K562 (cell line): Measurements from ENCODE around the gene BTG2. TPM values are rescaled to one million over a fixed set of nuclear protein-coding genes. Genes with fewer than 3 reads are reported as not detected.

Experiments
- ATF1 ChIP-seq, 2 experiments: fragments of 450-650 bp in 1 of 2; IDR thresholded peaks; 2 replicates each; pipeline ENCODE4 v1.6.1; 2016; ENCODE audit warnings: missing compliant biosample characterization in 1 of 2, missing genetic modification characterization in 1 of 2
- COPS2 ChIP-seq: fragments of 450-650 bp; conservative IDR thresholded peaks from 2 replicates; pipeline ENCODE4 v1.6.1; 2016; ENCODE audit warnings: mild to moderate bottlenecking, moderate library complexity
- CREB1 ChIP-seq, 2 experiments: sonication (generic) in 1 of 2; formaldehyde crosslinking in 1 of 2; IDR thresholded peaks; 2 replicates each; pipeline versions ENCODE4 v1.6.1 to v1.8.0; 2012 to 2022; ENCODE audit warnings: inconsistent platforms in 1 of 2, mild to moderate bottlenecking in 1 of 2, missing genetic modification reagents in 1 of 2, moderate library complexity in 1 of 2
- HNRNPH1 ChIP-seq: fragments of 200-400 bp; formaldehyde crosslinking; optimal IDR thresholded peaks from 2 replicates; pipeline ENCODE3; 2017; ENCODE audit warnings: low read depth, mild to moderate bottlenecking, low read length, moderate library complexity
- KAT7 ChIP-seq: sonication (generic); formaldehyde crosslinking; IDR thresholded peaks from 2 replicates; pipeline ENCODE4 v1.8.0; 2022; ENCODE audit warnings: missing genetic modification reagents, mild to moderate bottlenecking, borderline replicate concordance
- NFE2 ChIP-seq: IDR thresholded peaks from 2 replicates; pipeline ENCODE4 v1.6.1; 2014; ENCODE audit warnings: antibody characterized with exemption, low read depth
- PREB ChIP-seq: sonication (generic); formaldehyde crosslinking; IDR thresholded peaks from 2 replicates; pipeline ENCODE4 v1.8.1; 2023; ENCODE audit warnings: mild to moderate bottlenecking, missing genetic modification reagents
- STAG1 ChIP-seq: sonication (generic); formaldehyde crosslinking; IDR thresholded peaks from 2 replicates; pipeline ENCODE4 v1.5.0; 2020; ENCODE audit warnings: missing genetic modification reagents, borderline replicate concordance
- TCF3 ChIP-seq: sonication (generic); formaldehyde crosslinking; IDR thresholded peaks from 2 replicates; pipeline ENCODE4 v1.4.0; 2020; ENCODE audit warnings: mild to moderate bottlenecking, missing genetic modification reagents
- ZNF740 ChIP-seq, 3 experiments: fragments of 200-800 bp in 1 of 3; sonication (Bioruptor generic) in 1 of 3; sonication (generic) in 1 of 3; formaldehyde crosslinking in 1 of 3; IDR thresholded peaks; 2 replicates each; pipeline versions ENCODE4 v1.6.1 to v1.8.0; 2016 to 2022; ENCODE audit warnings: mild to moderate bottlenecking in 2 of 3, missing compliant biosample characterization in 2 of 3, missing genetic modification characterization in 2 of 3, missing genetic modification reagents in 1 of 3
- ZNF76 ChIP-seq: fragments of 250-450 bp; sonication (Bioruptor Pico); IDR thresholded peaks from 2 replicates; pipeline ENCODE4 v1.4.0; 2020; ENCODE audit warnings: mild to moderate bottlenecking, moderate library complexity, borderline replicate concordance
- polyA plus RNA-seq, 8 experiments: library from polyadenylated mRNA; depleted of rRNA in 4 of 8; stranded (reverse) in 5 of 8; unstranded in 3 of 8; fragments of >200 nt; fragmentation: Nextera tagmentation in 2 of 8; fragmentation: Illumina TruSeq in 1 of 8; extraction: Ambion mirVana in 2 of 8; extraction: Trizol in 1 of 8; gene quantifications; 2 replicates each; pipeline versions ENCODE4 v1.2.1 to v1.2.3, GENCODE V29; 2011 to 2014; ENCODE audit warnings: inconsistent platforms in 1 of 8, missing spikeins in 1 of 8
- total RNA-seq, 7 experiments: library from RNA; depleted of rRNA in 6 of 7; stranded (reverse); fragments of >200 nt in 6 of 7; fragmentation: Illumina TruSeq in 2 of 7; extraction: Trizol in 2 of 7; gene quantifications; 2 replicates each; pipeline versions ENCODE4 v1.2.1 to v1.2.3, GENCODE V29; 2011 to 2021; ENCODE audit warnings: low replicate concordance in 1 of 7
- TF ChIP-seq, protein P1 (sequence below): fragments of 200-800 bp; sonication (Bioruptor generic); IDR thresholded peaks from 2 replicates; pipeline ENCODE4 v1.6.1; 2016; ENCODE audit warnings: missing genetic modification characterization, missing compliant biosample characterization
- TF ChIP-seq, protein P2 (sequence below): fragments of 200-400 bp; formaldehyde crosslinking; IDR thresholded peaks from 2 replicates; pipeline ENCODE4 v1.6.1; 2017; ENCODE audit warnings: mild to moderate bottlenecking, low read depth, low read length, moderate library complexity

Gene BTG2
- total and polyA plus RNA-seq, 9 of the 15 experiments (the other 6 are each of a cell fraction or from before 2014, with no cell fraction given): 2.3 to 41.9 (median 8.7) TPM

DNA sequence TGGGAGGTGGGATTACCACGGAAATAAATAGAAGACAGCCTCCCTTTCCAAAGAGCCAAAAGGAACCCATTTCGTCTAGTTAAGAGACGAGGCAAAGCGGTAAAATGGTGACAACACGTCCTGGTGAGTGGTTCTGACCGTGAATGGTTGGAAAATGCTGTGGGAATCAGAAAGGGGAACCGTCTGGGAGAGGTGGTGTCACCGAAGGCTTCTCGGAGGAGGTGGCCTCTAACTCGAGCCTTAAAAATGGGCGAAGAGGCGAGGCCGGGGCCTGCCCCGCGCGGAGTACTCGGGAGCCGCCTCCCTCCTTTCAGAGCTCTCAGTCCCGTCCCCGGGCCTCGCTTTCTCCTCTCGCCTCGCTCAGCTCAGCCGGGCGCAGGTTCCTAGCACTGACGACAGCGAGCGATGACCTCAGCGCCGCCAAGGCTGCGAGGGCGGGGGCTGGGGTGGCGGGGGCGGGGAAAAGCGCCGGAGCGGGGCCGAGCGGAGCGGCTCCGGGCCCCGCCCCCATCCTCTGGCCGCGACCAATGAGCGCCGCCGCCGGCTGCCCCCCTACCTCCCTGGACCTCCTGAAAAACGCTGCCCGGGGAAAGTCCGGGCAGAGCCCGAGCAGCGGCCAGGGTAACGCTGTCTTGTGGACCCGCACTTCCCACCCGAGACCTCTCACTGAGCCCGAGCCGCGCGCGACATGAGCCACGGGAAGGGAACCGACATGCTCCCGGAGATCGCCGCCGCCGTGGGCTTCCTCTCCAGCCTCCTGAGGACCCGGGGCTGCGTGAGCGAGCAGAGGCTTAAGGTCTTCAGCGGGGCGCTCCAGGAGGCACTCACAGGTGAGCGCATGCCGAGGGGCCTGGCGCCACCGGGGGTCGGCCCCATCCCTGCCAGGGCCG is at the start of gene BTG2 (continued):
- peak; percentile 18; the same call in 1 of the 2 replicates for TF ChIP-seq TCF3 (CRISPR knock-in tag)
- no peak for TF ChIP-seq ATF1 (CRISPR knock-in tag; IDR thresholded peaks at IDR 0.05)
- TF ChIP-seq ATF1 (tag; IDR thresholded peaks at IDR 0.05): peak; percentile 76
- TF ChIP-seq ZNF740 (CRISPR knock-in tag; IDR thresholded peaks at IDR 0.05): no peak; the same call in 1 of the 2 replicates
- TF ChIP-seq ZNF740 (tag; IDR thresholded peaks at IDR 0.05): no peak
- no peak for TF ChIP-seq ZNF76 (CRISPR knock-in tag)
- no peak; the same call in 1 of the 2 replicates for TF ChIP-seq NFE2
- TF ChIP-seq KAT7 (CRISPR knock-in tag): peak; percentile 87; the same call in 1 of the 2 replicates
- TF ChIP-seq, protein P1, sequence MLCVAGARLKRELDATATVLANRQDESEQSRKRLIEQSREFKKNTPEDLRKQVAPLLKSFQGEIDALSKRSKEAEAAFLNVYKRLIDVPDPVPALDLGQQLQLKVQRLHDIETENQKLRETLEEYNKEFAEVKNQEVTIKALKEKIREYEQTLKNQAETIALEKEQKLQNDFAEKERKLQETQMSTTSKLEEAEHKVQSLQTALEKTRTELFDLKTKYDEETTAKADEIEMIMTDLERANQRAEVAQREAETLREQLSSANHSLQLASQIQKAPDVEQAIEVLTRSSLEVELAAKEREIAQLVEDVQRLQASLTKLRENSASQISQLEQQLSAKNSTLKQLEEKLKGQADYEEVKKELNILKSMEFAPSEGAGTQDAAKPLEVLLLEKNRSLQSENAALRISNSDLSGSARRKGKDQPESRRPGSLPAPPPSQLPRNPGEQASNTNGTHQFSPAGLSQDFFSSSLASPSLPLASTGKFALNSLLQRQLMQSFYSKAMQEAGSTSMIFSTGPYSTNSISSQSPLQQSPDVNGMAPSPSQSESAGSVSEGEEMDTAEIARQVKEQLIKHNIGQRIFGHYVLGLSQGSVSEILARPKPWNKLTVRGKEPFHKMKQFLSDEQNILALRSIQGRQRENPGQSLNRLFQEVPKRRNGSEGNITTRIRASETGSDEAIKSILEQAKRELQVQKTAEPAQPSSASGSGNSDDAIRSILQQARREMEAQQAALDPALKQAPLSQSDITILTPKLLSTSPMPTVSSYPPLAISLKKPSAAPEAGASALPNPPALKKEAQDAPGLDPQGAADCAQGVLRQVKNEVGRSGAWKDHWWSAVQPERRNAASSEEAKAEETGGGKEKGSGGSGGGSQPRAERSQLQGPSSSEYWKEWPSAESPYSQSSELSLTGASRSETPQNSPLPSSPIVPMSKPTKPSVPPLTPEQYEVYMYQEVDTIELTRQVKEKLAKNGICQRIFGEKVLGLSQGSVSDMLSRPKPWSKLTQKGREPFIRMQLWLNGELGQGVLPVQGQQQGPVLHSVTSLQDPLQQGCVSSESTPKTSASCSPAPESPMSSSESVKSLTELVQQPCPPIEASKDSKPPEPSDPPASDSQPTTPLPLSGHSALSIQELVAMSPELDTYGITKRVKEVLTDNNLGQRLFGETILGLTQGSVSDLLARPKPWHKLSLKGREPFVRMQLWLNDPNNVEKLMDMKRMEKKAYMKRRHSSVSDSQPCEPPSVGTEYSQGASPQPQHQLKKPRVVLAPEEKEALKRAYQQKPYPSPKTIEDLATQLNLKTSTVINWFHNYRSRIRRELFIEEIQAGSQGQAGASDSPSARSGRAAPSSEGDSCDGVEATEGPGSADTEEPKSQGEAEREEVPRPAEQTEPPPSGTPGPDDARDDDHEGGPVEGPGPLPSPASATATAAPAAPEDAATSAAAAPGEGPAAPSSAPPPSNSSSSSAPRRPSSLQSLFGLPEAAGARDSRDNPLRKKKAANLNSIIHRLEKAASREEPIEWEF (CRISPR knock-in tag): no peak
- TF ChIP-seq, protein P2, sequence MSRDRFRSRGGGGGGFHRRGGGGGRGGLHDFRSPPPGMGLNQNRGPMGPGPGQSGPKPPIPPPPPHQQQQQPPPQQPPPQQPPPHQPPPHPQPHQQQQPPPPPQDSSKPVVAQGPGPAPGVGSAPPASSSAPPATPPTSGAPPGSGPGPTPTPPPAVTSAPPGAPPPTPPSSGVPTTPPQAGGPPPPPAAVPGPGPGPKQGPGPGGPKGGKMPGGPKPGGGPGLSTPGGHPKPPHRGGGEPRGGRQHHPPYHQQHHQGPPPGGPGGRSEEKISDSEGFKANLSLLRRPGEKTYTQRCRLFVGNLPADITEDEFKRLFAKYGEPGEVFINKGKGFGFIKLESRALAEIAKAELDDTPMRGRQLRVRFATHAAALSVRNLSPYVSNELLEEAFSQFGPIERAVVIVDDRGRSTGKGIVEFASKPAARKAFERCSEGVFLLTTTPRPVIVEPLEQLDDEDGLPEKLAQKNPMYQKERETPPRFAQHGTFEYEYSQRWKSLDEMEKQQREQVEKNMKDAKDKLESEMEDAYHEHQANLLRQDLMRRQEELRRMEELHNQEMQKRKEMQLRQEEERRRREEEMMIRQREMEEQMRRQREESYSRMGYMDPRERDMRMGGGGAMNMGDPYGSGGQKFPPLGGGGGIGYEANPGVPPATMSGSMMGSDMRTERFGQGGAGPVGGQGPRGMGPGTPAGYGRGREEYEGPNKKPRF: no peak
- peak; percentile 75 for TF ChIP-seq CREB1 (IDR thresholded peaks at IDR 0.05)
- TF ChIP-seq CREB1 (CRISPR knock-in tag; IDR thresholded peaks at IDR 0.05): no peak
- TF ChIP-seq STAG1 (CRISPR knock-in tag): no peak
- no peak for TF ChIP-seq PREB
- TF ChIP-seq HNRNPH1: no peak
- TF ChIP-seq COPS2: no peak
